Hepatocyte (in vitro differentiated cells): ENCODE data around the gene ZNF804A. TPM values are rescaled to one million over a fixed set of nuclear protein-coding genes. Genes with fewer than 3 reads are reported as not detected.
A peak's percentile ranks its signal among the peaks of the same experiment; 100 is the strongest.

ENCODE experiments used
- DNase-seq: peaks from one replicate; pipeline ENCODE4 v3.0.0-alpha.2; 2016; ENCODE audit warnings: low spot score
- H2AFZ ChIP-seq: fragments of 200-600 bp; sonication (generic); 2 replicates; pipeline ENCODE4 v1.6.0; 2016; ENCODE audit warnings: antibody characterized with exemption, mild to moderate bottlenecking
- H3K27ac ChIP-seq: fragments of 200-600 bp; sonication (generic); 2 replicates; pipeline ENCODE4 v1.5.1; 2016; ENCODE audit warnings: mild to moderate bottlenecking
- H3K27me3 ChIP-seq: fragments of 200-600 bp; sonication (generic); 2 replicates; pipeline ENCODE4 v1.6.1; 2016
- H3K36me3 ChIP-seq: fragments of 200-600 bp; sonication (generic); replicated peaks from 2 replicates; pipeline ENCODE4 v1.5.1; 2016; ENCODE audit warnings: low read depth; ENCODE audit not compliant: insufficient read depth
- H3K4me1 ChIP-seq: fragments of 200-600 bp; sonication (generic); 2 replicates; pipeline ENCODE4 v1.5.1; 2016; ENCODE audit warnings: mild to moderate bottlenecking, moderate library complexity; ENCODE audit not compliant: insufficient read depth
- H3K4me2 ChIP-seq: fragments of 200-600 bp; sonication (generic); 2 replicates; pipeline ENCODE4 v1.6.0; 2016
- H3K4me3 ChIP-seq: fragments of 200-600 bp; sonication (generic); 2 replicates; pipeline ENCODE4 v1.5.1; 2016; ENCODE audit warnings: mild to moderate bottlenecking
- H3K79me2 ChIP-seq: fragments of 200-600 bp; sonication (generic); 2 replicates; pipeline ENCODE4 v1.6.0; 2017; ENCODE audit warnings: mild to moderate bottlenecking
- H3K9me2 ChIP-seq: fragments of 200-600 bp; sonication (generic); replicated peaks from 2 replicates; pipeline ENCODE4 v1.6.0; 2017; ENCODE audit warnings: mild to moderate bottlenecking; ENCODE audit not compliant: insufficient read depth
- H3K9me3 ChIP-seq: fragments of 200-600 bp; sonication (generic); 2 replicates; pipeline ENCODE4 v1.5.1; 2016; ENCODE audit warnings: low read depth, mild to moderate bottlenecking
- H4K20me1 ChIP-seq: fragments of 200-600 bp; sonication (generic); 2 replicates; pipeline ENCODE4 v1.6.0; 2016; ENCODE audit warnings: mild to moderate bottlenecking; ENCODE audit not compliant: insufficient read depth, poor library complexity, severe bottlenecking
- CTCF ChIP-seq: fragments of 200-600 bp; sonication (generic); IDR thresholded peaks from 2 replicates; pipeline ENCODE4 v1.5.1; 2016; ENCODE audit warnings: antibody characterized with exemption, mild to moderate bottlenecking; ENCODE audit not compliant: poor library complexity
- EZH2 ChIP-seq: fragments of 200-600 bp; sonication (generic); IDR thresholded peaks from 2 replicates; pipeline ENCODE4 v1.6.1; 2016; ENCODE audit warnings: antibody characterized with exemption, mild to moderate bottlenecking, borderline replicate concordance
- EZH2phosphoT487 ChIP-seq: fragments of 200-600 bp; sonication (generic); IDR thresholded peaks from one replicate; pipeline ENCODE4 v1.6.1; 2018; ENCODE audit warnings: antibody characterized with exemption, mild to moderate bottlenecking, low read depth, moderate library complexity; ENCODE audit not compliant: unreplicated experiment, severe bottlenecking
- WGBS: methylation state at CpG from one replicate; pipeline ENCODE4 v1.1.6; 2016; ENCODE audit warnings: low lambda C conversion rate; ENCODE audit errors: missing lambda C conversion rate; 5-methylcytosine and 5-hydroxymethylcytosine counted together
- polyA plus RNA-seq: library from polyadenylated mRNA; unstranded; fragments of >200 nt; fragmentation: Nextera tagmentation; extraction: Ambion mirVana; gene quantifications from 2 replicates; pipeline ENCODE4 v1.2.1, GENCODE V29; 2016
- total RNA-seq: library from RNA; depleted of rRNA; stranded (reverse); fragments of >200 nt; gene quantifications from 2 replicates; pipeline ENCODE4 v1.2.3, GENCODE V29; 2014

Gene ZNF804A
- total RNA-seq (2.3 and 2.4 TPM in 2 replicates), polyA plus RNA-seq (1.1 and 1.7 TPM in 2 replicates)

DNA sequence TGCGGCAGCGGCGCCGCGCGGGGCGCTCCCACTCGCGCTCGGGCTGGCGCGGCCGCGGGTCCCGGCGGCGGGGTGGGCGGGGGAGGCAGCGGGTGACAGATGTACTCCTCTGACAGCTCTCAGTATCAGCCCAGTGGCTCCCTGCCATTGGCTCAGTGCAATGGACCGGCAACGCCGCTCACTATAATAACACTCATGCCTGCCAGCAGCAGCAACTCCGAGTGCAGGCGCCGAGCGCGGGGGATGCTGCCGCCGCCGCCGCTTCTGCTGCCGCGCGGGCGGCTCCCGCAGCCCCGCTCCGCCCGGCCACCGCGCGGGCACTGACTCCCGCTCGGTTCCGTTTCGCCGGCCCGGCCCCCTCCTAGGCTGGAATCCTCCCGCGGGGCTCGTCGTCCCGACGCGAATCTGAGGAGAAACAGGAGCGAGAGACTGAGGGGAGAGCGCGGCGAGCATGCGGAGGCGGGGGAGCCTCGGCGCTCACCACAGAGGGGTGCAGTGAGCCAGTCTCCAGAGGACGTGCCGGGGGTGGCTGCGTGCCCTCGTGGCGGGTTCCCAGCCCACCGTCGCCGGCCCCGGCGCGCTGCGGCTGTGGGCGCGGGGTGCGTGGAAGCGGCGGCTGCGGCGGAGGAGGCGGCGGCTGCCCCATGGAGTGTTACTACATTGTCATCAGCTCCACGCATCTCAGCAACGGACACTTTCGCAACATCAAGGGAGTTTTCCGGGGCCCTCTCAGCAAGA is at the start of gene ZNF804A:
TSS of gene ZNF804A (plus strand) at position 214 of the 738 bp plus-strand sequence. CDS start at position 645, 431 bp downstream.
- H3K27ac ChIP-seq = peak within 1 kb of the TSS; percentile 44
- H3K9me3 ChIP-seq = no peaks in the 10 kb centered on the region
- TF ChIP-seq CTCF (no peak), EZH2 (no peak), EZH2phosphoT487 (no peak)
- H4K20me1 ChIP-seq = no peaks in the 10 kb centered on the region
- H3K4me3 ChIP-seq = peak within 1 kb of the TSS; percentile 65
- H3K9me2 ChIP-seq = no peaks in the 10 kb centered on the region
- WGBS = 2% methylated on average over 88 of the region's 88 CpGs
- DNase-seq = peak; percentile 68
- H3K36me3 ChIP-seq = no peaks in the 10 kb centered on the region
- peak within 1 kb of the TSS; percentile 85 for H2AFZ ChIP-seq
- peak within 1 kb of the TSS; percentile 86 for H3K4me2 ChIP-seq
- H3K4me1 ChIP-seq = no peaks in the 10 kb centered on the region
- H3K79me2 ChIP-seq = no peaks in the 10 kb centered on the region
- peaks cover 34% of the 10 kb centered on the region for H3K27me3 ChIP-seq

GRCh38 chr2:184549153-184549552 is 49.2 kb upstream of the ZNF804A start:
- H3K4me2 ChIP-seq = no peak overlapping the region
- H4K20me1 ChIP-seq = no peaks in the 10 kb centered on the region
- no peaks in the 10 kb centered on the region for H3K9me2 ChIP-seq
- H2AFZ ChIP-seq = no peak overlapping the region
- no peaks in the 10 kb centered on the region for H3K79me2 ChIP-seq
- no peaks in the 10 kb centered on the region for H3K4me1 ChIP-seq
- H3K27me3 ChIP-seq = no peaks in the 10 kb centered on the region
- TF ChIP-seq CTCF (no peak), EZH2 (no peak)
- H3K9me3 ChIP-seq = no peaks in the 10 kb centered on the region
- DNase-seq = no peak
- H3K36me3 ChIP-seq = no peaks in the 10 kb centered on the region
- 89% methylated on average over 2 of the region's 2 CpGs for WGBS
- no peak overlapping the region for H3K4me3 ChIP-seq
- H3K27ac ChIP-seq = no peak overlapping the region

DNA sequence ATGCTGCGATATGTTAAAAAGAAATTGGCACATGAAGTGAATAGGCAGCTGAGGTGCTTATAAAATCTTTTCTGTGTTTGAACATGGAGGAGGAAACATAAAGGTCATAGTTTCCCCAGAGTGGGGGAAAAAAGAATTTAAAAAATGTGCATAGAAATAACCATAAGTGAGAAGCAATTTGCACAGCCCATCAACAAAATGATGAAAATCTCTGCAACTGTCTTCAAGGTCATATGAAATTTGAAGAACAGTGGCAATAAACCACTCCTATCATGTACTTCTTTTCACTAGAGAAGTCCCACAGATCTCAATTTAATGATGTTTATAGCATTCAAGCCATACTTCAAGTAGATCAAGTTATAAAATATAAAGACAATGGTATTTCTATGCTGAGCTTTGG is 46.7 kb upstream of the ZNF804A start:
- Histone ChIP-seq H3K36me3 (no peaks in the 10 kb centered on the region), H3K4me2 (no peak overlapping the region), H3K79me2 (no peaks in the 10 kb centered on the region), H3K9me3 (no peaks in the 10 kb centered on the region), H3K9me2 (no peaks in the 10 kb centered on the region), H3K27me3 (no peaks in the 10 kb centered on the region), H3K4me1 (no peaks in the 10 kb centered on the region), H4K20me1 (no peaks in the 10 kb centered on the region), H2AFZ (no peak overlapping the region), H3K4me3 (no peak overlapping the region), H3K27ac (no peak overlapping the region)
- TF ChIP-seq EZH2 (no peak), CTCF (no peak), EZH2phosphoT487 (no peak)
- 89% methylated on average over 1 of the region's 1 CpG for WGBS
- DNase-seq = no peak
